RWPE2 (cell line): Measurements from ENCODE around the gene TMEM131L.

ENCODE experiments used
- ATAC-seq: fragments of 200-7000 bp; cut with Tn5 transposase; 3 replicates; pipeline ENCODE4 v1.9.1; 2021; ENCODE audit warnings: low read depth
- DNase-seq: peaks from one replicate; pipeline ENCODE4 v3.0.0-alpha.2; 2020; ENCODE audit warnings: low spot score
- H3K27ac ChIP-seq: fragments of 450-650 bp; 2 replicates; pipeline ENCODE4 v1.5.1; 2017; ENCODE audit warnings: mild to moderate bottlenecking; ENCODE audit not compliant: poor library complexity, severe bottlenecking
- H3K27me3 ChIP-seq: fragments of 250-450 bp; sonication (Bioruptor Pico); 2 replicates; pipeline ENCODE4 v1.5.1; 2021; ENCODE audit warnings: mild to moderate bottlenecking, moderate library complexity; ENCODE audit not compliant: insufficient read depth, poor library complexity, severe bottlenecking
- H3K36me3 ChIP-seq: fragments of 250-450 bp; sonication (Bioruptor Pico); 2 replicates; pipeline ENCODE4 v1.5.1; 2020; ENCODE audit warnings: low read depth, mild to moderate bottlenecking, moderate library complexity
- H3K4me1 ChIP-seq: fragments of 250-450 bp; sonication (Bioruptor Pico); 2 replicates; pipeline ENCODE4 v1.5.1; 2021; ENCODE audit warnings: mild to moderate bottlenecking, moderate library complexity; ENCODE audit not compliant: insufficient read depth, poor library complexity, severe bottlenecking
- H3K4me3 ChIP-seq: fragments of 250-450 bp; sonication (Bioruptor Pico); 2 replicates; pipeline ENCODE4 v1.5.1; 2021; ENCODE audit warnings: mild to moderate bottlenecking, moderate library complexity; ENCODE audit not compliant: severe bottlenecking
- H3K9me3 ChIP-seq: fragments of 250-450 bp; sonication (Bioruptor Pico); 2 replicates; pipeline ENCODE4 v1.5.1; 2021; ENCODE audit warnings: mild to moderate bottlenecking, moderate library complexity; ENCODE audit not compliant: severe bottlenecking
- CTCF ChIP-seq: fragments of 450-650 bp; IDR thresholded peaks from one replicate; pipeline ENCODE4 v1.5.1; 2017; ENCODE audit warnings: mild to moderate bottlenecking, moderate library complexity; ENCODE audit not compliant: poor library complexity, severe bottlenecking

Gene TMEM131L

GRCh38 chr4:153643406-153644383, 177.5 kb downstream of the TMEM131L start:
- Histone ChIP-seq H3K4me3 (no peak overlapping the region), H3K27ac (no peak overlapping the region), H3K27me3 (no peaks in the 10 kb centered on the region), H3K4me1 (no peaks in the 10 kb centered on the region), H3K9me3 (no peaks in the 10 kb centered on the region), H3K36me3 (no peaks in the 10 kb centered on the region)
- peak; percentile 78 for TF ChIP-seq CTCF
- ATAC-seq = peak; percentile 83
- DNase-seq = no peak

GRCh38 chr4:153645183-153645582, 179.0 kb downstream of the TMEM131L start:
- no peak overlapping the region for H3K4me3 ChIP-seq
- no peaks in the 10 kb centered on the region for H3K36me3 ChIP-seq
- H3K27ac ChIP-seq = no peak overlapping the region
- ATAC-seq (no peak), DNase-seq (no peak)
- no peaks in the 10 kb centered on the region for H3K9me3 ChIP-seq
- H3K27me3 ChIP-seq = no peaks in the 10 kb centered on the region
- peak; percentile 12 for TF ChIP-seq CTCF
- H3K4me1 ChIP-seq = no peaks in the 10 kb centered on the region

DNA sequence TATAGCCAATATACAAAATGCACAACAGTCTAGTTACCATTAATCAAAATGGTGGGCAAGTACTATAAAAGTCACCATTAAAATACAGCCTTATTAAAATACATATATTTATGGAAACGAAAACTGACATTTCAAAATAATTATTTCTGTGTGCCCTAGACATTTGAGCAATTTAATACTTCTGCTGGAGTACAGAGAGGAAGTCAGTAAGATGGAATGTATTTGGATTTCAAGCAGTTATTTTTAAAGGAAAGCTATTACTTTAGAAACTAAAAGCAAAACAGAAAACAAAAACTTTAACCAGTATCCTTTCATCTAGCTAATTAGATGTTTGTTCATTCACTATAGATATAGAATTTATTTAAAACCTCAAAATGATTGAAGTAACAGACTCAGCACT, 180.1 kb downstream of the TMEM131L start:
- no peak for ATAC-seq
- Histone ChIP-seq H3K9me3 (no peaks in the 10 kb centered on the region), H3K36me3 (no peaks in the 10 kb centered on the region), H3K4me3 (no peak overlapping the region), H3K27ac (no peak overlapping the region), H3K4me1 (peaks cover under 1% of the 10 kb centered on the region), H3K27me3 (no peaks in the 10 kb centered on the region)
- no peak for DNase-seq
- no peak for TF ChIP-seq CTCF

GRCh38 chr4:153646978-153647377, 180.8 kb downstream of the TMEM131L start:
- Histone ChIP-seq H3K36me3 (no peaks in the 10 kb centered on the region), H3K4me1 (peaks cover 8% of the 10 kb centered on the region), H3K27ac (no peak overlapping the region), H3K4me3 (no peak overlapping the region), H3K27me3 (no peaks in the 10 kb centered on the region), H3K9me3 (no peaks in the 10 kb centered on the region)
- no peak for DNase-seq
- no peak for ATAC-seq
- TF ChIP-seq CTCF = no peak

GRCh38 chr4:153647975-153648374, 181.8 kb downstream of the TMEM131L start:
- H3K4me3 ChIP-seq = no peak overlapping the region
- H3K4me1 ChIP-seq = peaks cover 18% of the 10 kb centered on the region
- no peak for TF ChIP-seq CTCF
- no peaks in the 10 kb centered on the region for H3K9me3 ChIP-seq
- ATAC-seq = no peak
- H3K36me3 ChIP-seq = no peaks in the 10 kb centered on the region
- no peak for DNase-seq
- no peak overlapping the region for H3K27ac ChIP-seq
- H3K27me3 ChIP-seq = no peaks in the 10 kb centered on the region
